Hepatocyte (in vitro differentiated cells): ENCODE measurements around the gene DHRS4.
A peak's percentile ranks its signal among the peaks of the same experiment; 100 is the strongest.

Source experiments
- EZH2 ChIP-seq: fragments of 200-600 bp; sonication (generic); IDR thresholded peaks from 2 replicates; pipeline ENCODE4 v1.6.1; 2016; ENCODE audit warnings: antibody characterized with exemption, mild to moderate bottlenecking, borderline replicate concordance
- EZH2phosphoT487 ChIP-seq: fragments of 200-600 bp; sonication (generic); IDR thresholded peaks from one replicate; pipeline ENCODE4 v1.6.1; 2018; ENCODE audit warnings: antibody characterized with exemption, mild to moderate bottlenecking, low read depth, moderate library complexity; ENCODE audit not compliant: unreplicated experiment, severe bottlenecking
- TF ChIP-seq, protein P1 (sequence below): fragments of 200-600 bp; sonication (generic); IDR thresholded peaks from 2 replicates; pipeline ENCODE4 v1.5.1; 2016; ENCODE audit warnings: antibody characterized with exemption, mild to moderate bottlenecking; ENCODE audit not compliant: poor library complexity

DNA sequence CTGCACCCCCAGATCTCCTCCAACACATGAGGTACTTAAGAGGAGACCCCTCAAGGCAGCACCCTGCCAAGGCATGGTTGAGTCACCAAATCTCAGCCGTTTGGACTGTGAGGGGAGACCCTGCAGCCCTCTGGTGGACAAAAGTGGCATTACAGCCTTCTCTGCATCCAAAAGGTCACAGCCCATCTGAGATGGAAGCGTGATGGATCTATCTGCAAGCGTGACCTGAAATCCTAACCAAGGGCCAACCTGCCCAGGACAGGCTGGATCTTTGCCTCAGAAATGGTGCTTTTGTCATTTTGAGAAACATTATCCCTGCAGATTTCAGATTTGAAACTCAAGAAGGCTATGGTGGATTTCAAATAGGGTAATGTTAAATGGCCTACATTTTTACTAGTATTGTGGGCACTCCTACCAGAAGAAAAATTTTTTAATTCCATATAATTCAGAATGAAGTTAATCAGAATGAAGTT lies 23.7 kb upstream of the DHRS4 start:
- TF ChIP-seq, protein P1, sequence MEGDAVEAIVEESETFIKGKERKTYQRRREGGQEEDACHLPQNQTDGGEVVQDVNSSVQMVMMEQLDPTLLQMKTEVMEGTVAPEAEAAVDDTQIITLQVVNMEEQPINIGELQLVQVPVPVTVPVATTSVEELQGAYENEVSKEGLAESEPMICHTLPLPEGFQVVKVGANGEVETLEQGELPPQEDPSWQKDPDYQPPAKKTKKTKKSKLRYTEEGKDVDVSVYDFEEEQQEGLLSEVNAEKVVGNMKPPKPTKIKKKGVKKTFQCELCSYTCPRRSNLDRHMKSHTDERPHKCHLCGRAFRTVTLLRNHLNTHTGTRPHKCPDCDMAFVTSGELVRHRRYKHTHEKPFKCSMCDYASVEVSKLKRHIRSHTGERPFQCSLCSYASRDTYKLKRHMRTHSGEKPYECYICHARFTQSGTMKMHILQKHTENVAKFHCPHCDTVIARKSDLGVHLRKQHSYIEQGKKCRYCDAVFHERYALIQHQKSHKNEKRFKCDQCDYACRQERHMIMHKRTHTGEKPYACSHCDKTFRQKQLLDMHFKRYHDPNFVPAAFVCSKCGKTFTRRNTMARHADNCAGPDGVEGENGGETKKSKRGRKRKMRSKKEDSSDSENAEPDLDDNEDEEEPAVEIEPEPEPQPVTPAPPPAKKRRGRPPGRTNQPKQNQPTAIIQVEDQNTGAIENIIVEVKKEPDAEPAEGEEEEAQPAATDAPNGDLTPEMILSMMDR, result peak; percentile 75
- TF ChIP-seq EZH2 (no peak), EZH2phosphoT487 (no peak)
